Head of caudate nucleus (tissue), 42 donors: ENCODE results near the gene FAM76A.
"Not testable (repeated sequence)": the region's sequence is repeated elsewhere in the genome, so short reads cannot be mapped to it uniquely, and the experiment has no call there.

ENCODE experiments used
- DNase-seq, 42 donors: peaks; one replicate each; pipeline versions ENCODE4 v3.0.0 to v3.0.0-alpha.2; 2020 to 2021; ENCODE audit warnings: mixed read lengths in 7 of 42
- intact Hi-C: fragments of 100-400 bp; cut with DNase I; formaldehyde crosslinking; loops from one replicate; pipeline ENCODE4 v1.15.0; 2022

Gene FAM76A

GRCh38 chr1:27772036-27772931 lies 46.5 kb downstream of the FAM76A start:
- no peak for DNase-seq
- intact Hi-C loops = loop anchor here (5.0 kb wide), 2 partner anchors 45 to 60 kb away; partner anchors contain the start of genes FAM76A and PPP1R8

- peak; percentile 96 to 99 (median 98) for DNase-seq
- intact Hi-C loops = loop anchor here (5.0 kb wide), 2 partner anchors 46 to 59 kb away; partner anchors contain the start of genes FAM76A and PPP1R8
Measured at GRCh38 chr1:27772932-27773825, 47.4 kb downstream of the FAM76A start, which contains the start of gene STX12. TSS of gene STX12 (plus strand) at chr1:27773219. CDS start at chr1:27773308, 89 bp downstream.

DNA sequence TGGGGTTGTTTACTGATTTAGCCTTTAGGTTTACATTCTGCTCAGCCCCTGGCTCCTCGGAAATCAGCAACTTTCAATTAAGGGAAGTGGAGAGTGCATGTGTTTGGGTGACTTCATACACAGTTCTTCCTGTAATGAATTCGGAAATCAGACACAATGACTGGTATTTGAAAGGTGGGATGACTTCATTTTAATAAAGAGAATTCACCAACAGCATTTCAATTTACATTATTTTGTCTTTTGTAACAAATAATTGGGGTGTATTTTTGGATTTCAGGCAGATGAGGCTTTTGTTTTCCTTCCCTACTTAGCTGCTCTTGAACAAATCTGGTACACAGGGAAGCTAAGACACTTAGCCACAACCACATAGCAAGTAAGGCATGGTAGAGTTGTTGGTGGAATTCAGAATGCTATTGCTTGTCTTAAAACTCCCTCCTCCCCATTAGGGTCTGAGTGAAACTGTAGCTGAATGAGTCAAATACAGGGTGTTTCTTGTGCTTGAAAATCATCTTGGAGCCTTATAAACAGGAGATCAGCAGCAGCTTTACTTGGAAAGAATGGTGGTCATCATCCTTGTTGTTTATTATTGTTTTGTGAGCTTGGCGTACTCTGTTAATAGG lies 48.2 kb downstream of the FAM76A start:
- DNase-seq = no peak
- intact Hi-C loops = loop anchor here (5.0 kb wide), 2 partner anchors 47 to 58 kb away; partner anchors contain the start of genes FAM76A and PPP1R8

GRCh38 chr1:27774654-27775053 lies 48.9 kb downstream of the FAM76A start:
- intact Hi-C loops = loop anchor here (5.0 kb wide), 2 partner anchors 47 to 58 kb away; partner anchors contain the start of genes FAM76A and PPP1R8
- DNase-seq = no peak

DNA sequence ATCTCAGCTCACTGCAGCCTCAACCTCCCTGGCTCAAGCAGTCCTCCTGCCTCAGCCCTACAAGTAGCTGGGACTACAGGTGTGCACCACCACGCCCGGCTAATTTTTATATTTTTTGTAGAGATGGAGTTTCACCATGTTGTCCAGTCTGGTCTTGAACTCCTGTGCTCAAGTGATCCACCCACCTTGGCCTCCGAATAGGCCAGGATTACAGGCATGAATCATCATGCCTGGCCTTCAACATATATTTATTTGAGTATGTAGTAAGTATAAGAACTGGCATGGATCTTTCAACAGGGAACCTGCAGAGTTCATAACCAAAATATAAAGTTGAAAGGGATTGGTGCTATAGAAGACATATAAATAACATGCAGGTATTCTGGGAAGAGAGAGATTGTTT lies 49.6 kb downstream of the FAM76A start:
- intact Hi-C loops, DNase-seq: not testable (repeated sequence)

GRCh38 chr1:27776276-27776675 lies 50.5 kb downstream of the FAM76A start:
- intact Hi-C loops, DNase-seq: not testable (repeated sequence)

GRCh38 chr1:27778056-27778455 lies 52.3 kb downstream of the FAM76A start:
- peak in 33 of 42 donors; percentile 12 to 87 (median 55) for DNase-seq
- intact Hi-C loops = no loop called here

DNA sequence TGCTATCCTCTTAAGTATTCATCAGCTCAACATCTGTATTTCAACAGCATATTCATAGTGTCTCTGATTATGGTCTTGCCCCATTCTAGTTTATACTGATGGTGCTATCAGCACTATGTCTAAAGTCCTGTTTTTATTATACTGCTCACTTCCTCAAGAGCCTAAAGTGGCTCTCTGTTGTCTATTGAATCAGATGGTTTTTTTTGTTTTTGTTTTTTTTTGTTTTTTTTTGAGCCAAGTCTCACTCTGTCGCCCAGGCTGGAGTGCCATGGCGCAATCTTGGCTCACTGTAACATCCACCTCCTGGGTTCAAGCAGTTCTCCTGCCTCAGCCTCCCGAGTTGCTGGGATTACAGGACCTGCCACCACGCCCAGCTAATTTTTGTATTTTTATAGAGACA lies 53.4 kb downstream of the FAM76A start:
- intact Hi-C loops = no loop called here
- no peak for DNase-seq

DNA sequence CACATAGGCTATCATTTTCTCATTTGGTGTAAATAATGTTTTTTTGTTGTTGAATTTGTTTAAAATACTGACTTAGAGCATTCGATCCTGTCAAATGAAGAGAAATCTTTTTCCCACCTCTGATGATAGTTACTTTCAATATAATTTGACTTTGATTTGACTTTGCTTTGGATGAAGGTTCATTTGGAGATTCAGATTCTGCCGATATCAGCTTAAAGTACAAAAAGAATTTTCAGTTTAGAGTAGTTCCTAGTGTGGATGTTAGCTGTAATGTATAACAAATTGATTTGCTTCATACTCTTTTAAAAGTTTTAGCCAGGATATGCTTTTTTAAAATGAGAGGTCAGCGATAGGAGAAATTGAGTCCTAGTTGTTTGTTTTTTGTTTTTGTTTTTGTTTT lies 57.2 kb downstream of the FAM76A start:
- no peak for DNase-seq
- intact Hi-C loops = no loop called here

DNA sequence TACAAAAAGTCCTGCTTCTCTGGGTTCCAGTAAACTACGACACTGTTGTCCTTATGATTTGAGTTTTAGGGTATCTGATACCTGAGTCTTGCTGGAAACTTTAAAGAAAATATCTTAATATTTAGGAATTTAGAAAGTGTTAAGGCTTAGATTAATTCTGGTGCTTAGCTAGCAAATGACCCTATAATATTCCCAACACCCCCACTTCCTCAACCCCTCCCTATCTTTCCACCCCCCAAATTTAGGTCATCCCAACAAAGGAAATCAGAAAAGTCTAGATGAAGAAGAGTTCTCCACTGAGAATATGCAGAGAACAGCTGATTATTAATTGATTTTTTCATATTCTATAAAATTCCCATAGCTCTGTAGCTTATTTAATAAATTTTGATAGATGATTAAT lies 58.9 kb downstream of the FAM76A start:
- intact Hi-C loops = no loop called here
- DNase-seq = no peak

DNA sequence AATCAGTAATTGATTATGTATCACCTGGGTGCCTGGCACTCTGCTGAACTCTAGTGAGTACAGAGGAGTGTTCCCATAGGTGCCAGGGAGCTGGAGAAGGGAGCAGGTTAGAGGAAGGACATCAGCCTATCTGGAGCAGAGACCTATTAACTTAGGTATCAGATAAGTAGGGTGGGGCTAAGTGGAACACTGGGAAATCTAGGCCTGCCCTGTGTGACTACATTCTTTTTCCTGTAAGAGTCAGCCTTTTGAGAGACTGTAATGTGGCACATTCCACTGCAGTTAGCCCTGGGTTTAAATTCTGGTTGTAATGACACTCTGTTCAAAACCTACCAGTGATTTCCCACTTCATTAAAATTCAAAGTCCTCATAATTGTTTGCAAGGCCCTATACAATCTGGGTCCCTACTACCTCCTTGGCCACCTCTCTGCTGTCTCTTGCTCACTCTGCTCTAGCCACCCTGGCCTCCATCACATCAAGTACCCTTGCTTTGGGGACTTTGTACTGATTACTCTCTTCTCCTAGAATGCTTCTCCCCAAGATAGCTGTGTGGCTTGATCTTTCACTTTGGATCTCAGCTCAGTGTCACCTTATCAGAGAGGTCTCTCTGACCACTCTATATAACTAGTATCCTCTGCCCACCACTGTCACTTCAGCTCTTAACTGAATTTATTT lies 60.2 kb downstream of the FAM76A start:
- intact Hi-C loops = no loop called here

DNA sequence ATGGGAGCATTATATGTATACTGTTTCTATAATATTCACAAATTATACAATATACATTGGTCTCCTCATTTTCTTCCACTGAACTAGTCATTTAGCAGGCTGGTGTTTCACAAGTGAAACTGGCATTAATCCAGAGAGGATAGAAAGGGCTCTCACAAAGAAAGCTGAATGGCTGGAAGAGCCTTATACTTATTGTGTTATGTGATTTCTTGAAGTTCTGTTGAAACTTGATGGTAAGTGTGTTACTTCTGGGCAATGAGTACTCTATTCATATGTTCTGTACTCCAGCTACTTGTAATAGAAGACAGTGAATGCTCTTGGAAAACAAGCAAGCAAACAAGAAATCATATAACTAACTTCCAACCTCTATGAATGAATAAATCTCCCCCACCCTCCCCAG lies 62.1 kb downstream of the FAM76A start:
- DNase-seq = no peak
- intact Hi-C loops = no loop called here

More for the DNA sequence above, 60.2 kb downstream of the FAM76A start:
- no peak for DNase-seq

DNA sequence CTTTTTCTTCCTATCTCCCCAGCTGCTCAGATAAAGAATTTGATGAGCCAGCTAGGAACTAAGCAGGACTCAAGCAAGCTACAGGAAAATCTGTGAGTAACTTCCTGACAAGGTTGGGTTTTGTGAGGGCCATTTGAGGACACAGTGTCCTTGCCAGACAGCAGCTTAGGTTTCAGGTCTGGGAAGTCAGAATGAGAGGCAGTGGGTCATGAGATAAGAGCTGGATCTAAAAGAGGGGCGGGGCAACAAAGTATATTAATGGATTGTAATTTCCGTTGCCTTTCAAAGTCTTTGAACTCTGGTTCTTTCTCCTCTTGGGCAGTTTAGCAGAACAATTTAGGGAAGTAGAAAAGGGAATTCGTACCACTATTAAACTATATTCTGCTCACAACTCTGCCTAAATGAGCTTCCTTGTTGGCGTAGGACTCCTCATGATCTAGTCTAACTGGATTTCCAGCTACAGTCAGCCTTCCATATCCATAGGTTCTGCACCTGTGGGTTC lies 63.8 kb downstream of the FAM76A start:
- no peak for DNase-seq
- intact Hi-C loops = no loop called here

GRCh38 chr1:27790270-27790669 lies 64.5 kb downstream of the FAM76A start:
- intact Hi-C loops = not testable (repeated sequence)

GRCh38 chr1:27795601-27796000 lies 69.8 kb downstream of the FAM76A start:
- no peak for DNase-seq
- intact Hi-C loops = no loop called here

More at GRCh38 chr1:27790270-27790669, 64.5 kb downstream of the FAM76A start:
- DNase-seq = not testable (repeated sequence)

DNA sequence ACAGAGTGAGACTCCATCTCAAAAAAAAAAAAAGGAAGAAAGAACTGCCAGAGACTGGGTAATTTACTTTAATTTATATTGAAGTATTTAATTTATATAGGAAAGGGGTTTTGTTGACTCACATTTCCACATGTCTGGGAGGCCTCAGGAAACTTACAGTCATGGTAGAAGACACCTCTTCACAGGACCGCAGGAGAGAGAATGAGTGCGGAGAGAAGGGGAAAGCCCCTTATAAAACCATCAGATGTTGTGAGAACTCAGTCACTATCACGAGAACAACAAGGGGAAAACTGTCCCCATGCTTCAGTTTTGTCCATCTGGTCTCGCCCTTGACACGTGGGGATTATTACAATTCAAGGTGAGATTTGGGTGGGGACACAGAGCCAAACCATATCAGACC lies 79.0 kb downstream of the FAM76A start:
- intact Hi-C loops = no loop called here

DNA sequence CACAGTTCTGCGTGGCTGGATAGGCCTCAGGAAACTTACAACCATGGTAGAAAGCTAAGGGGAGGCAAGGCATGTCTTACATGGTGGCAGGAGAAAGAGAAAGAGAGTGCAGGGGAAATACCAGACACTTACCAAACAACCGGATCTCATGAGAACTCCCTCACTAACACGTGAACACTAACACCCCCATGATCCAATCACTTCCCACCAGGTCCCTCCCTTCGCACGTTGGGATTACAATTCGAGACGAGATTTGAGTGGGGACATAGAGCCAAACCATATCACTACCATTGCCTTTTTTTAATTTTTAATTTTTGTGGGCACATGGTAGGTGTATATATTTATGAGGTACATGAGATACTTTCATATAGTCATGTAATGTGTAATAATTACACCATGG lies 81.0 kb downstream of the FAM76A start:
- DNase-seq = no peak
- intact Hi-C loops = no loop called here

More for the DNA sequence above, 79.0 kb downstream of the FAM76A start:
- no peak for DNase-seq

DNA sequence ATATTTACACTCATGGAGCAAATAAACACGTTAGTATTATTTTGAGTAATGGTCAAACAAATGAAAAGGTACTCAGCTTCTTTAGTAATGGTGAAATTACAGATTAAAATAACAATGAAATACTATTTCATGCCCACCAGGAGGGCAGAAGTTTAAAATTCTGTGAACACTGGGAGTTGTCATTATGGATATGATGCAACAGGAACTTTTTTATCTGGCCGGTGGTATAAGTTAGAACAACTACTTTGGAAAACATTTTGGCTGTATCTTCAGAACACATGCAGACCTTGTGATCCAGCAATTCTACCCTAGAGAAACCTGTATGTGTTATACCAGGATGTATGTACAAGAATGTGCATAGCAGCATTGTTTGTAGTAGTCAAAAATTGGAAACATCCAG lies 81.6 kb downstream of the FAM76A start:
- DNase-seq = no peak
- intact Hi-C loops = no loop called here
